ENCODE measurements around the gene CTNND1.
A peak's percentile ranks its signal among the peaks of the same experiment; 100 is the strongest.

The CTNND1 gene

DNA sequence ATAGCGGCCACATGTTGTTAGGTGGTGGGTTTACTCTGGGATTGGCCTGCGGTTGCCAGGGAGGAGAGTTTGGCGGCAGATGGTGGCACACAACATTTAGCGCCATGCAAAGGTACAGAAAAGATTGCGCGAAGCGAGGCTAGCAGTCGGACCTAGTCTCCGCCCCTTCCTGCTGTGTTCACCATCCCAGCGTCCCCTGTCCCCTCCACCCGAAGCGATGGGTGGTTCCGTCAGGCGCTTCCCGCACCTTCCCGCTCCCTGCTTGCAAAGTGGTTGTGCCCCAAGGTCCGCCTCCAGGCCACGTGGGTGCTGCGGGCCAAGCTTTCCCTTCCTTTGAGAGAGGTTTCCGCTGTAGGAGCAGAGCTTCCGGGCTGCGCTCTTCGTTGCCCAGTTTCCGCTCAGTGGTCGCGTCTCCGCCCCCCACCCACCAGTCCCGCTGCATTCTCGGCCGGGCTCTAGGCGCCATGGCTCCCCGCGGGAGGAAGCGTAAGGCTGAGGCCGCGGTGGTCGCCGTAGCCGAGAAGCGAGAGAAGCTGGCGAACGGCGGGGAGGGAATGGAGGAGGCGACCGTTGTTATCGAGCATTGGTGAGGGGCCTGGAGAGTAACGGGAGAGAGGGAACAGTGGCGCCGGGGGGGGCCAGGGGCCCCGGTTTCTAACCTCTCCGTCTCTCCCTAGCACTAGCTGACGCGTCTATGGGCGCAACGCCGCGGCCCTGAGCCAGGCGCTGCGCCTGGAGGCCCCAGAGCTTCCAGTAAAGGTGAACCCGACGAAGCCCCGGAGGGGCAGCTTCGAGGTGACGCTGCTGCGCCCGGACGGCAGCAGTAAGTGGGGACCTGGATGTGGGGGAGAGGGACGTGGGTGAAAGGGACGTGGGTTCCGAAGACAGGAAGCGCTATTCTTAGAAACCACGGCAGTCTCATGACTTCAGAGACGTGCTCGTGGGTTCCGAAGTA, 20.2 kb upstream of the CTNND1 start, which contains the start of gene SELENOH:
Gene SELENOH, plus strand, starts transcription at position 360 of the 955 bp plus-strand sequence. Its CDS starts 105 bp downstream, at position 465.
- H3K4me1 ChIP-seq (ENCODE audit: control insufficient read depth, insufficient read depth, low read length), result peaks cover 13% of the 10 kb centered on the region
- H3K9me3 ChIP-seq (ENCODE audit: control insufficient read depth in 2 of 2, low read length in 2 of 2), result no peaks in the 10 kb centered on the region
- no peaks in the 10 kb centered on the region for H3K27me3 ChIP-seq (ENCODE audit: control insufficient read depth in 1 of 2, insufficient read depth in 2 of 2, low read length in 2 of 2)
- peaks cover 32 to 39% of the 10 kb centered on the region in 2 donors for H3K36me3 ChIP-seq (ENCODE audit: control insufficient read depth in 2 of 2, insufficient read depth in 2 of 2, low read length in 2 of 2)
- H3K27ac ChIP-seq (ENCODE audit: low read length), result peak within 1 kb of the TSS; percentile 85
- H3K4me3 ChIP-seq (ENCODE audit: low read length in 2 of 2), result peak within 1 kb of the TSS; percentile 79 to 88
- H3K9ac ChIP-seq (ENCODE audit: low read length in 2 of 2), result peak within 1 kb of the TSS; percentile 91 to 97

DNA sequence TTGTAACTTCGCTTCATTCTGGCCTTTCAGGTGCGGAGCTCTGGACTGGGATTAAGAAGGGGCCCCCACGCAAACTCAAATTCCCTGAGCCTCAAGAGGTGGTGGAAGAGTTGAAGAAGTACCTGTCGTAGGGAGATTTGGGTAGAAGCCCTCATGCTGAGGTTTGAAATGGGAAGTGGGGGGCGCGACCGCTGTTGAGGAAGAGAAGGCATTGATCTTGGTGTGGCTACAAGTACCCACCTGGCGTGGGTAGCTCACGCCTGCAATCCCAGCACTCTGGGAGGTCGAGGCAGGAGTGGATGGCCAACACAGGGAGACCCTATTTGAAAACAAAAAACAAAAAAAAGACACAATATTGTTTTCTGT, 19.5 kb upstream of the CTNND1 start:
- H3K27ac ChIP-seq (ENCODE audit: low read length), result peak overlapping the region; percentile 85
- peaks cover 13% of the 10 kb centered on the region for H3K4me1 ChIP-seq (ENCODE audit: control insufficient read depth, insufficient read depth, low read length)
- no peaks in the 10 kb centered on the region for H3K9me3 ChIP-seq (ENCODE audit: control insufficient read depth in 2 of 2, low read length in 2 of 2)
- H3K4me3 ChIP-seq (ENCODE audit: low read length in 2 of 2), result peak overlapping the region; percentile 79 to 88
- H3K27me3 ChIP-seq (ENCODE audit: control insufficient read depth in 1 of 2, insufficient read depth in 2 of 2, low read length in 2 of 2), result no peaks in the 10 kb centered on the region
- peak overlapping the region; percentile 91 to 97 for H3K9ac ChIP-seq (ENCODE audit: low read length in 2 of 2)
- peaks cover 37 to 41% of the 10 kb centered on the region in 2 donors for H3K36me3 ChIP-seq (ENCODE audit: control insufficient read depth in 2 of 2, insufficient read depth in 2 of 2, low read length in 2 of 2)

DNA sequence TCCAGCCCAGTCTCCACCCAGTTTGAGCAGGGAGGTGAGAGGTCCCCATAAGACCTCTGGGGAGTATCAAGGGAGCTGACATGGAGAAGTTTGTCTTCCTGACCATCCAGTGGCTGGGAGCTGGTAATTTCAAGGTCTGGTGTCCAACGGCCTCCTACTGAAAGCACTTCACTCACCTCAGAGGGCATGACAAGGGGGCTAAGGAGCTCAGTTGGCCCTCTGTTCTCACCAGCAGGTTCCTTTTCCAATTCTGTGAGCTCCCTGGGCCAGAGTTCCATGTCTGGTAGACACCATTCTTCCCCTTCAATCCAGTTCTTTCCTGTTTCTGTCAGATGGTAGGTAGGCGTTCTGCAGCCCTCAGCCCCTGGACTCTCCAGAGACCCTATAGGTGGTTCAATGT, 17.2 kb upstream of the CTNND1 start:
- no peak overlapping the region for H3K4me3 ChIP-seq (ENCODE audit: low read length in 2 of 2)
- peaks cover 25 to 29% of the 10 kb centered on the region in 2 donors for H3K36me3 ChIP-seq (ENCODE audit: control insufficient read depth in 2 of 2, insufficient read depth in 2 of 2, low read length in 2 of 2)
- H3K27me3 ChIP-seq (ENCODE audit: control insufficient read depth in 1 of 2, insufficient read depth in 2 of 2, low read length in 2 of 2), result no peaks in the 10 kb centered on the region
- no peaks in the 10 kb centered on the region for H3K9me3 ChIP-seq (ENCODE audit: control insufficient read depth in 2 of 2, low read length in 2 of 2)
- H3K27ac ChIP-seq (ENCODE audit: low read length), result no peak overlapping the region
- H3K9ac ChIP-seq (ENCODE audit: low read length in 2 of 2), result no peak overlapping the region
- H3K4me1 ChIP-seq (ENCODE audit: control insufficient read depth, insufficient read depth, low read length), result peaks cover 13% of the 10 kb centered on the region

DNA sequence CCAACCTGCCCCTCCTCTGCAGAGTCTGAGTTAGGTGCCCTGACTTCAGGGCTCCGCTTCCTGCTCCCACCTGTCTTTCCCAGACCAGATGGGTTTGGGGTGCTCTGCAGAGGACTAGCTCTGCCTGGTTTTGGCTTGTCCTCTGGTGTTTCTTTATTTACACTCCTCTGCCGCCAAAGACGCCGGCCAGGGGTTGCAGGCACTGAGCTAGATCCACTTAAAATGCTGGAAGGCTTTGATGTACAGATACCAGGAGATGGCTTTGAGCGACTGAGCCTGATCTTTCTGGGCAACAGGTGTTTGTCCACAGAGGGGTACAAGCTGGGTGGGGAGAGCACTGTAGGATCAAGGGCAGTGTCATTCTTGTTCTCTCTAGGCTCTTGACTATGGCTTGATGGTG, 16.4 kb upstream of the CTNND1 start:
- peak overlapping the region; percentile 24 for H3K27ac ChIP-seq (ENCODE audit: low read length)
- H3K9me3 ChIP-seq (ENCODE audit: control insufficient read depth in 2 of 2, low read length in 2 of 2), result no peaks in the 10 kb centered on the region
- H3K4me1 ChIP-seq (ENCODE audit: control insufficient read depth, insufficient read depth, low read length), result peaks cover 13% of the 10 kb centered on the region
- H3K36me3 ChIP-seq (ENCODE audit: control insufficient read depth in 2 of 2, insufficient read depth in 2 of 2, low read length in 2 of 2), result peaks cover 25 to 29% of the 10 kb centered on the region in 2 donors
- H3K4me3 ChIP-seq (ENCODE audit: low read length in 2 of 2), result no peak overlapping the region
- H3K9ac ChIP-seq (ENCODE audit: low read length in 2 of 2), result no peak overlapping the region
- H3K27me3 ChIP-seq (ENCODE audit: control insufficient read depth in 1 of 2, insufficient read depth in 2 of 2, low read length in 2 of 2), result no peaks in the 10 kb centered on the region

DNA sequence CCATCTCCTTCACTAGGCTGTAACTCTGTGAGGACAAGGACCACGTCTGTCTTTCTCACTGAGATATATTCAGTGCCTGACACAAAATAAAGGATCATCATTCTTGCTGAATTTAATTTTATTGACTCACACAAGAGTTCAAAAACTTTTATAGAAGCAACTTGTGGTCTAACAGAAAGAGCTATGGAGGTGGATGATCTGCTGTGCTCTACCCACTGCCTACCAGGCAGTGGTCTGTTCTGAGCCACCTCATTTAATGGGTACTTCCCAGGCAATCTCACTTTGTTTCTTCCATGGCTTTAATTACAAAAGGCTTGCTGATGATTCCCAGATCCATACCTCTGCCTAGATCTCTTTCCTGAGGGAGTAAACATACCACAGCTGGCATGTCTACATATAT, 14.7 kb upstream of the CTNND1 start:
- Histone ChIP-seq H3K27ac (ENCODE audit: low read length) (no peak overlapping the region), H3K36me3 (ENCODE audit: control insufficient read depth in 2 of 2, insufficient read depth in 2 of 2, low read length in 2 of 2) (peaks cover 26 to 29% of the 10 kb centered on the region in 2 donors), H3K9me3 (ENCODE audit: control insufficient read depth in 2 of 2, low read length in 2 of 2) (no peaks in the 10 kb centered on the region)

DNA sequence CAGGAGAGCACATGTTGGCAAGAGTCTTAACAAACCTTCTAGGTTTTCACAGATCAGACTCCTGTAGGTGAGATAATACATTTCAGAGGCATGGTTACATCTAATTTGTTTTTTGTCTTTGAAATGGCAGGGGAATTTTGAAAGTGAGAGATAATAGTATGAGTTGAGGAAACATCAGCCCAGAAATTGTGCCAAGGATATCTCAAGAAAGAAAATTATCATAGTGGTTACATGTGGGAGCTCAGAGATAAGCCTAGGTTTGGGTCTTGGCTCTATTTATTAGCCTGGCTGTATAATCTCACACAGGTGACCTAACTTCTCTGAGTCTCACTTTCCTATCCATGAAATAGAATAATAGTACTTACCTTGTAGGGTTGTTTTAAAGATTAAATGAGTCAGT, 10.4 kb upstream of the CTNND1 start:
- no peaks in the 10 kb centered on the region for H3K9me3 ChIP-seq (ENCODE audit: control insufficient read depth in 2 of 2, low read length in 2 of 2)
- H3K36me3 ChIP-seq (ENCODE audit: control insufficient read depth in 2 of 2, insufficient read depth in 2 of 2, low read length in 2 of 2), result peaks cover 4 to 6% of the 10 kb centered on the region in 2 donors
- no peaks in the 10 kb centered on the region for H3K27me3 ChIP-seq (ENCODE audit: control insufficient read depth in 1 of 2, insufficient read depth in 2 of 2, low read length in 2 of 2)
- H3K9ac ChIP-seq (ENCODE audit: low read length in 2 of 2), result no peak overlapping the region
- no peaks in the 10 kb centered on the region for H3K4me1 ChIP-seq (ENCODE audit: control insufficient read depth, insufficient read depth, low read length)
- no peak overlapping the region for H3K27ac ChIP-seq (ENCODE audit: low read length)
- no peak overlapping the region for H3K4me3 ChIP-seq (ENCODE audit: low read length in 2 of 2)

More for the DNA sequence above, 14.7 kb upstream of the CTNND1 start:
- Histone ChIP-seq H3K4me1 (ENCODE audit: control insufficient read depth, insufficient read depth, low read length) (peaks cover 8% of the 10 kb centered on the region), H3K9ac (ENCODE audit: low read length in 2 of 2) (no peak overlapping the region), H3K4me3 (ENCODE audit: low read length in 2 of 2) (no peak overlapping the region), H3K27me3 (ENCODE audit: control insufficient read depth in 1 of 2, insufficient read depth in 2 of 2, low read length in 2 of 2) (no peaks in the 10 kb centered on the region)

DNA sequence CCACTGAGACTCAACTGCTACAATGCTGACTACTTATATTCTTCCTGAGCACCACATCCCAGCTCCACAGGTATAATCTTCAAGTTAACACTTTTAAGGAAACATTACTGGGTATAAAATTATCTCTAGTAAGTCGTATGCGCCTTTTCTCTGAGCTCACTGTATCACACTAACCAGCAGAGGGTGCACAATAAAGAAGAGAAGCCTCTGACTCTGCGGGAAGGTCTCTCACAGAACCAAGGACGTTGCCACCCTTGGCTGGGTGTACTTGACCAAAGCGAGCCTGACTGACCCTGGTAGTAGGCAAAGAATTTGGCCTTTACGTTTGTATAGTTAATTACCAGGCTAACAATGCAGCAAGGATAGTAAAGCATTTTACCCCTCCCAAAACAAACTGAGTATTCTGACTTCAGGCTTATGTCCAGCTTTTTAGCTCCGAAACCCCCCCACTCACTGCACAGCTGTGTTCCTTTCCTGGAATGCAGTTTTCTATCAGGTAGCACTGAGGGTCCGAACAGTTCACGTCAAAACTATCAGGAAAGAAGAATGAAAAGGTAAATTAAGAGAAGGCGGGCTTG, 9.8 kb upstream of the CTNND1 start, which contains the start of gene BTBD18:
Gene BTBD18, minus strand, starts transcription at position 144 of the 578 bp plus-strand sequence. CDS start 631 bp downstream, outside the sequence.
- Histone ChIP-seq H3K9me3 (ENCODE audit: control insufficient read depth in 2 of 2, low read length in 2 of 2) (no peaks in the 10 kb centered on the region), H3K4me1 (ENCODE audit: control insufficient read depth, insufficient read depth, low read length) (no peaks in the 10 kb centered on the region), H3K27me3 (ENCODE audit: control insufficient read depth in 1 of 2, insufficient read depth in 2 of 2, low read length in 2 of 2) (no peaks in the 10 kb centered on the region), H3K9ac (ENCODE audit: low read length in 2 of 2) (no peak within 1 kb of the TSS), H3K27ac (ENCODE audit: low read length) (no peak within 1 kb of the TSS), H3K36me3 (ENCODE audit: control insufficient read depth in 2 of 2, insufficient read depth in 2 of 2, low read length in 2 of 2) (peaks cover 3 to 4% of the 10 kb centered on the region in 2 donors), H3K4me3 (ENCODE audit: low read length in 2 of 2) (no peak within 1 kb of the TSS)

DNA sequence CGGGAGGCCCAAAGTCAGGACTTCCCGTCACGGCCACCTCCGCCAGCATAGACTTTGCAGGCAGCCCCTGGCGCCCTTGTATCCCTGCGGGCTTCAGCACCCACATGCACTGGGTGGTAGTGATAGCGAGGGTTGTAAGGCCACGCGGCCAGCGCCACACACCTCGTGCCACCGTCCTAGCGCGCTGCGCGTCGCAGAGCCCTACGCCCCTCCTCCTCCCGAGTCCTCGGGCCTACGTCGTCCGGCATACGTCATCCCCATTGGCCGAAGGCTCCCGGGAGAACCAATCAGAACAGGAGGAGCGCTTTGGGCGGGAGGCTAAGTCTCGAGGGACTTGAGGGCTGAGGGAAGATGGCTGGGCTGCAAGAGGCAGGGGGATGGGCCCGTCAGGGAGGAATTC, 8.6 kb upstream of the CTNND1 start:
- H3K4me1 ChIP-seq (ENCODE audit: control insufficient read depth, insufficient read depth, low read length), result no peaks in the 10 kb centered on the region
- H3K27me3 ChIP-seq (ENCODE audit: control insufficient read depth in 1 of 2, insufficient read depth in 2 of 2, low read length in 2 of 2), result no peaks in the 10 kb centered on the region
- no peaks in the 10 kb centered on the region for H3K9me3 ChIP-seq (ENCODE audit: control insufficient read depth in 2 of 2, low read length in 2 of 2)
- no peak overlapping the region for H3K27ac ChIP-seq (ENCODE audit: low read length)
- peaks cover 0 to 2% of the 10 kb centered on the region in 2 donors for H3K36me3 ChIP-seq (ENCODE audit: control insufficient read depth in 2 of 2, insufficient read depth in 2 of 2, low read length in 2 of 2)
- H3K9ac ChIP-seq (ENCODE audit: low read length in 2 of 2), result no peak overlapping the region
- no peak overlapping the region for H3K4me3 ChIP-seq (ENCODE audit: low read length in 2 of 2)

DNA sequence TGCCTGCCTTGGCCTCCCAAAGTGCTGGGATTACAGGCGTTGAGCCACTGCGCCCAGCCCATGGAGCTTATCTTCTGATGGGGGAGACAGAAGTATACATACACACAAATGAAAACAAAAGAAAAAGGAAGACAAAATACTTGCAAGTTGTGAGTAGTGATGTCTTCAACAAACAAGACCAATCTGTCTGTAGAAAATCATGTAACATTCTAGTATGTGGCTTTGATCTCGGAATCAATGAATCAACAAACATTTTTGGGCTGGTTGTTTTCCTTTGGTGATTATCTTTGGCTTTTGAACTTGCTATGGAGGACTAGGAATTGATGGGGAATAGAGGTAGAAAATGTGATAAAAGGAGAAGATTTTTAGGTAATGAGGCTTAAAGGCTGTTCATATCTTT, 3.4 kb upstream of the CTNND1 start:
- Histone ChIP-seq H3K9ac (ENCODE audit: low read length in 2 of 2) (no peak overlapping the region), H3K27me3 (ENCODE audit: control insufficient read depth in 1 of 2, insufficient read depth in 2 of 2, low read length in 2 of 2) (no peaks in the 10 kb centered on the region), H3K9me3 (ENCODE audit: control insufficient read depth in 2 of 2, low read length in 2 of 2) (no peaks in the 10 kb centered on the region), H3K27ac (ENCODE audit: low read length) (no peak overlapping the region), H3K4me1 (ENCODE audit: control insufficient read depth, insufficient read depth, low read length) (no peaks in the 10 kb centered on the region), H3K4me3 (ENCODE audit: low read length in 2 of 2) (no peak overlapping the region), H3K36me3 (ENCODE audit: control insufficient read depth in 2 of 2, insufficient read depth in 2 of 2, low read length in 2 of 2) (no peaks in the 10 kb centered on the region)

DNA sequence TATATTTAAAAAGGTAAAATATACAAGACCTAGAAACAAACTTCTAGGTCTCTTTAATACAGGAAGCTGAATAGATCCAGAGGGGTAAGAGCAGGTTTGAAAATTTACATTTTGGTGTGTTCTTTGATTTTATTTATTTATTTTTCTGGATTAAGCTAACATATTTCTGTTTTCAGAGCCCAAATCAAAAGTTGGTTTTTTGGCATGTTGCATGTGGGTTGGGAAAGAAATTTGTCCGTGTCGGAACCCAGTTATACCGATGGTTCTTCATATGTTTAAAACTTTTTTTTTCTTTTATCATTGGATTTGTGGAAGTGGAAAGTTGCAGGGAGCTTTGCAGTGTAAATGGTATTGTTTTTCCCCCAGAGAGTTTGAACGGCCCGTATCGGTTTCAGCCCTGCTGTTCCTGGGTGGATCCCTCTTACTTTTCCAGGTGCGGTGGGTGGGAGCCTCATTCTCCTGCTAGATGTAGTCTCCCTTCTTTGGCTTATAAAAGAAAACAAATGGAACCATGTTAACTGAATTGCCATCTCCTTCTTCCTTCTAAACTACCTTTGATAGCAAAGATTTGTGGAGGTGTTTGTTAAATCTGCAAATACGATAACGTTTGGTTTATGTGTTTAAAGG, 746 bp downstream of the CTNND1 start:
- Histone ChIP-seq H3K4me1 (ENCODE audit: control insufficient read depth, insufficient read depth, low read length) (peaks cover 16% of the 10 kb centered on the region), H3K27me3 (ENCODE audit: control insufficient read depth in 1 of 2, insufficient read depth in 2 of 2, low read length in 2 of 2) (no peaks in the 10 kb centered on the region), H3K27ac (ENCODE audit: low read length) (peak overlapping the region; percentile 94), H3K9ac (ENCODE audit: low read length in 2 of 2) (peak overlapping the region; percentile 95), H3K4me3 (ENCODE audit: low read length in 2 of 2) (peak overlapping the region; percentile 90 to 95), H3K9me3 (ENCODE audit: control insufficient read depth in 2 of 2, low read length in 2 of 2) (no peaks in the 10 kb centered on the region), H3K36me3 (ENCODE audit: control insufficient read depth in 2 of 2, insufficient read depth in 2 of 2, low read length in 2 of 2) (no peaks in the 10 kb centered on the region)

Measured in stomach smooth muscle (tissue), 2 donors.